ENCODE measurements around the gene CNPY2. TPM values are rescaled to one million over a fixed set of nuclear protein-coding genes. Genes with fewer than 3 reads are reported as not detected.

CNPY2 gene
- total and polyA plus RNA-seq, 2 of the 13 experiments (the other 11 are each of a cell fraction or from before 2014, with no cell fraction given), result 285 to 356 TPM

GRCh38 chr12:56266693-56267442 is 48.9 kb downstream of the CNPY2 start, which contains the start of gene COQ10A (continued):
- TF ChIP-seq ZNF772 (CRISPR knock-in tag; IDR thresholded peaks at IDR 0.05) (peak; percentile 95; the same call in 1 of the 2 replicates), ZNF414 (CRISPR knock-in tag; IDR thresholded peaks at IDR 0.05) (peak; percentile 83; the same call in 1 of the 2 replicates), NFYB (CRISPR knock-in tag; IDR thresholded peaks at IDR 0.05) (peak; percentile 65), HDAC2 (CRISPR knock-in tag; IDR thresholded peaks at IDR 0.05) (peak; percentile 81), TOPORS (CRISPR knock-in tag; IDR thresholded peaks at IDR 0.05) (peak; percentile 90), STAG1 (CRISPR knock-in tag; IDR thresholded peaks at IDR 0.05) (peak; percentile 47), ZNF274 (CRISPR knock-in tag; IDR thresholded peaks at IDR 0.05) (peak; percentile 72; the same call in 1 of the 2 replicates), SMARCC2 (IDR thresholded peaks at IDR 0.05) (no peak), ZBTB40 (IDR thresholded peaks at IDR 0.05) (no peak), ZBTB40 (CRISPR knock-in tag; IDR thresholded peaks at IDR 0.05) (peak; percentile 26; the same call in 1 of the 2 replicates), NFATC3 (CRISPR knock-in tag; IDR thresholded peaks at IDR 0.05) (no peak), ZNF644 (CRISPR knock-in tag; IDR thresholded peaks at IDR 0.05; ENCODE audit: low read depth) (peak; percentile 28; the same call in 1 of the 2 replicates), ZNF800 (CRISPR knock-in tag; IDR thresholded peaks at IDR 0.05) (peak; percentile 78; the same call in 1 of the 2 replicates), IRF9 (CRISPR knock-in tag; IDR thresholded peaks at IDR 0.05; ENCODE audit: borderline replicate concordance) (peak; percentile 66; the same call in 1 of the 2 replicates), ZNF563 (CRISPR knock-in tag; IDR thresholded peaks at IDR 0.05) (peak; percentile 56; the same call in 1 of the 2 replicates), ZNF510 (CRISPR knock-in tag; IDR thresholded peaks at IDR 0.05; ENCODE audit: low read depth) (0 out of 2 replicates have a peak, but pooled peaks have one; percentile 52), SP4 (CRISPR knock-in tag; IDR thresholded peaks at IDR 0.05) (peak; percentile 59; the same call in 1 of the 2 replicates)

Measured in HepG2 (cell line).